Esophagus squamous epithelium (tissue), 4 donors: ENCODE data around the gene RTL10.

Experiments
- POLR2A ChIP-seq, 4 donors: fragments of 450-650 bp; IDR thresholded peaks; one replicate each; pipeline ENCODE4 v1.6.1; 2017; ENCODE audit warnings: antibody characterized with exemption in 4 of 4, mild to moderate bottlenecking in 4 of 4, moderate library complexity in 3 of 4
- TF ChIP-seq, protein P1 (sequence below), 6 experiments: fragments of 450-650 bp in 4 of 6; fragments of 200-600 bp in 2 of 6; sonication (generic) in 2 of 6; IDR thresholded peaks; one replicate each; pipeline ENCODE4 v1.5.1; 2016 to 2019; ENCODE audit warnings: antibody characterized with exemption in 6 of 6, mild to moderate bottlenecking in 4 of 6, moderate library complexity in 4 of 6

DNA sequence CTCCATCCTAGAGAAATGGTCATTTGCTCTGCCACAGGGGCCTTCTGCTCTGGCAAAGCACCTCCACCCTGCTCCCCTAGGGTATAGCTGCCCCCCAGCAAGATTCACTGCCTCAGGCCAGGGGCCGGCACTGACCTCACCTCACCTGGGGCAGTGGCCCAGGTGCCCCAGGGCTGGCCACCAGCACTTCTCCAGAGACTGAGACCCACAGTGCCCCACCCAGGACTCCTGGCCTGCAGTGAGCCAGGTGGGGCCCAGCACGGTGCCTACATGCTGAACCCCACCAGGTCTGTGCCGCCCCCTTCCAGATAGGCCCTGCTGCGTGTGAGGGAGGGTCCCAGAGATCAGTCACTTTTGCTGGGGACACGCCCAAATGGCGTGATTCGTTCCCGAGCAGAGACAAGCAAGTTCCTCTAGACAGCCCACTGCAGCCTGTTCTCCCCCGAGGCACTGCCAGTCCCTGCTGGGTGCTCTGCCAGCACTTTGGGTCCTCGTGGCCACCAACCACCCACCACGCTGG lies 10.8 kb downstream of the RTL10 start:
- TF ChIP-seq POLR2A (IDR thresholded peaks at IDR 0.05), result no peak
- TF ChIP-seq, protein P1, sequence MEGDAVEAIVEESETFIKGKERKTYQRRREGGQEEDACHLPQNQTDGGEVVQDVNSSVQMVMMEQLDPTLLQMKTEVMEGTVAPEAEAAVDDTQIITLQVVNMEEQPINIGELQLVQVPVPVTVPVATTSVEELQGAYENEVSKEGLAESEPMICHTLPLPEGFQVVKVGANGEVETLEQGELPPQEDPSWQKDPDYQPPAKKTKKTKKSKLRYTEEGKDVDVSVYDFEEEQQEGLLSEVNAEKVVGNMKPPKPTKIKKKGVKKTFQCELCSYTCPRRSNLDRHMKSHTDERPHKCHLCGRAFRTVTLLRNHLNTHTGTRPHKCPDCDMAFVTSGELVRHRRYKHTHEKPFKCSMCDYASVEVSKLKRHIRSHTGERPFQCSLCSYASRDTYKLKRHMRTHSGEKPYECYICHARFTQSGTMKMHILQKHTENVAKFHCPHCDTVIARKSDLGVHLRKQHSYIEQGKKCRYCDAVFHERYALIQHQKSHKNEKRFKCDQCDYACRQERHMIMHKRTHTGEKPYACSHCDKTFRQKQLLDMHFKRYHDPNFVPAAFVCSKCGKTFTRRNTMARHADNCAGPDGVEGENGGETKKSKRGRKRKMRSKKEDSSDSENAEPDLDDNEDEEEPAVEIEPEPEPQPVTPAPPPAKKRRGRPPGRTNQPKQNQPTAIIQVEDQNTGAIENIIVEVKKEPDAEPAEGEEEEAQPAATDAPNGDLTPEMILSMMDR (IDR thresholded peaks at IDR 0.05), result no peak
